HG02678 (cell line): ENCODE data around the gene MAPKAPK3.

Experiments
- ATAC-seq: cut with Tn5 transposase; IDR thresholded peaks from one replicate; pipeline ENCODE4 v1.9.1; 2021; ENCODE audit warnings: mild to moderate bottlenecking, moderate library complexity; ENCODE audit not compliant: unreplicated experiment

Gene MAPKAPK3

DNA sequence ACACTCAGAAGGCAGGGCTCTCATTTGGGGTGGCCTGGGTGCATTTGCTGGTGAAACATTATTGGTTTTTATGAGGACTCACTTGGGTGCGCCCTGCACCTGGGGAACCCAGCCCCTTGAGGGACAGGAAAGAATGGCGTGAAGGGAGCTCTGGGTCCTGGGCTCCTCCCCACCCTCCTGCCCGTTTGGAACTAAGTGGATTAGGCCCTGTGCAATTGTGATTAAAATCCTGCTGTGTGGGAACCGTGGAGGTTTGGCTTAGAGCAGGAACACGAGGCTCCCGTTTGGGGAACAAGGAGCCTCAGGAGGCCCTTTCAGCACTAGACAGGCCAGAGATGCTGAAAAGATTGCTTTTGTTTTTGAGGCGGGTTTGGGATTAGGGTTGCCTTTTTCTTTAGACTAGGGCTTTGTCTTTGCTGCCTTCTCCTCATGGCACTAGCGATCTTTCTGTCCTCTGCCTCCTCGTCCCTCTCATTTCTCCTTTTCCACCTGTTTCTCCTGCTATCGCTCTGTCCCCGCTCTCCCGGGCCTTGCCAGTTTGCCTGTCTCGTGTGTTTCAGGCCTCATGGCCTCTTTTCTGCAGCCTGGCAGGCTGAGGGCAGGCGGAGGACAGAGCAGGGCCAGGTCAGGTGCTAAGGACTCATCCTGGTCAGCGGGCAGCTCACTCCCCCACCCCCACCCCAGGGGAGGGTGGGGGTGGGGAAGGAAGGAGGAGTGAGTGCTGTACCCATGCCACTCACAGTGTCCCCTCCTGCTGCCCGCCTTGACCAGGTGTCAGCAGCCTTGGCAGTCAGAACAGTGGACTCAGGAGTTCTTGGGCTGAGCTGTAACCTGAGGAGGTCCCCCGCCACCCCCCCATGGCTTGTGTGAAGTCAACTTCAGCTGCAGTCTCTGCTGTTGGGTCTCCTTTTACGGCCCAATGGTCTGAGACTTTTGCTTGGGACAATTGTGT lies 8.6 kb downstream of the MAPKAPK3 start:
- no peak for ATAC-seq

DNA sequence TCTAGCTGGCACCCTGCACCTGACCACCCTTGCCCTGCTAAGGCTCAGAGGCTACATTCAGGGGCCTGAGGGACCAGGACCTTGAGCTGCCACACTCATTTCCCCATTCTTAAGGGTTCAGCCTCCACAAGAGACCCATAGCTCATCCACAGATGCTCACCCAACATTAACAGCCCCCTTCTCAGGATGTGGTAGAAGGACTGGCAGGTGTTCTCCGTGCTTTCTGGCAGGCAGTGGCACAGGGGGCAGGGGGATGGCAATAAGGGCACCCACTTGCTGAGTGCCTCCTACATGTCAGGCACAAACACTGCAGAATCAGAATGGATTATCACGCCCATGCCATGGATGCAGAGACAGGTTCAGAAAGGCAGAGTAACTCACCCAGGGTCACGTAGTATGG lies 9.4 kb downstream of the MAPKAPK3 start:
- no peak for ATAC-seq

GRCh38 chr3:50627407-50628051 lies 10.6 kb downstream of the MAPKAPK3 start:
- ATAC-seq, result no peak

- ATAC-seq, result no peak
These were observed 11.7 kb downstream of the MAPKAPK3 start for GRCh38 chr3:50628601-50629000.

DNA sequence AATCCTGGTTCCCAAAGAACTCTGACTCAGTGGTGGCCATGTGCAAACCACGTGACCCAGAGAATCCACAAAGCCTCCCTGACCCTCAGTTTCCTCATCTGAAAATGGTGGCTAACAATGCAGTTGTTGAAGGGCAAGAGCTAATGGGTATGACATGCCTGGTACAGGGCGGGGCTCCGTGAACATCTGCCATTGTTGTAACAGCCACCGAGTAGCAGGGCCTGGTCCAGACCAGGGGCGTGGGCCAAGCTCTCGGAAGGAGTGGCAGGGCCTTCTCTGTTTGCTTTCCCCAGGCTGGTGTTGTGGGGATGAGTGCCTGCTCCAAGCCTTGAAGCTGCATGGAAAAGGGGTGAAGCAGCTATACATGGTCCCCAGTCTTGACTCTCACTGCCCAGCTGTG lies 13.4 kb downstream of the MAPKAPK3 start:
- no peak for ATAC-seq

DNA sequence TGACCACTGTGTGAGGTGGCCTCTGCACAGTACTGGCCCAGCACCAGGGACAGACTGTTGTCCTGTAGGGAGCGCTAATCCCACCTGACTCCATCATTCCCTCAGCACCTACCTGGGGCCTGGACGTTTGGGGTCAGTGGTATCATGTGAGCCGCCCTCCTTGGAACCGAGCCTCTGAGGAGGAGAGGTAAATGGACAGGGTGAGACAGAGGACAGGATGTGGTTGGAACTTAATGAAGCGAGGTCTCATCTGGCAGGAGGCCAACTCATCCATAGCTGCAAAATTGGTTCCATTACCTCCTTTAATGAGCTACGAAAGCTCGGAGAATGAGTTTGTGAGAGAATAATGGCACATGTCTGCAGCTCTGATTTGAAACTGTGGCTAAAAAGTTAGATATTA lies 13.9 kb downstream of the MAPKAPK3 start:
- no peak for ATAC-seq

DNA sequence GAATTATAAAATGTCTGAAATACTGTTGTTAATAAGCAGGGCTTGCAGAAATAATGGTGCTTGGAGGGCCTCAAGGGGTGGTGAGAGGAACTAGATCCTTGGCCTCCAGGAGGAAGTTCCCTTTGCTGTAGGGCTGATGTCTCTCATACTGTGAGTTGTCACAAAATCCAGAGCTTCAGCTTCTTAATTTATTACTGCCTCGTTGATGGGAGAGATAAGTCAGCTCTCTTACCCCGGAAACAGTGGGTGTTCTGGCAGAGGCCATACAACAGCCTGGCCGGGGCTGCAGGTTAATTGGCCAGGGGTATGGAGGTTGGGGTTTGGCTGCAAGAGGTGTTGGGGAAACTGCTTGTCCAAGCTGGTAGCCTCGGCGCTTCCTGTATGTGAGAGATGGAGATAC lies 15.5 kb downstream of the MAPKAPK3 start:
- ATAC-seq, result no peak

- ATAC-seq, result no peak
These were observed 16.4 kb downstream of the MAPKAPK3 start for GRCh38 chr3:50633230-50633790.

DNA sequence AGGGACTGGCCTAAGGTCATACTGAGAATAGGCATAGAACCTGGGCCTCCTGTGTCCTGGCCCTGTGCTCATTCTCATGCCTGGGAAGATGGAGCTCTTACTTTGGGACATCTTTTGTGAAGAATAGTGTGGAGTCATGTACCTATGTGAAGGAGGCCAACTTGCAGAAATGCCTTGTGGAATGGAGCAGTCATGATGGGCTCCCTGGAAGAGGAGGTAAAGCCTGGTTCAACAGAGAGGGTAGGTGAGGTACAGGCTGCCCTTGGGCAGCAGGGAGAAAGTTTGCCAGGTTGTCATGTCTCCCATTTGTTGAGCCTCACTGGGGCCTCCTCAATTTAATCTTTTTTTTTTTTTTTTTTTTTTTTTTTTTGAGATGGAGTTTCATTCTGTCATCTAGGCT lies 18.1 kb downstream of the MAPKAPK3 start:
- ATAC-seq, result no peak

GRCh38 chr3:50637011-50637410 lies 20.1 kb downstream of the MAPKAPK3 start:
- ATAC-seq, result no peak

DNA sequence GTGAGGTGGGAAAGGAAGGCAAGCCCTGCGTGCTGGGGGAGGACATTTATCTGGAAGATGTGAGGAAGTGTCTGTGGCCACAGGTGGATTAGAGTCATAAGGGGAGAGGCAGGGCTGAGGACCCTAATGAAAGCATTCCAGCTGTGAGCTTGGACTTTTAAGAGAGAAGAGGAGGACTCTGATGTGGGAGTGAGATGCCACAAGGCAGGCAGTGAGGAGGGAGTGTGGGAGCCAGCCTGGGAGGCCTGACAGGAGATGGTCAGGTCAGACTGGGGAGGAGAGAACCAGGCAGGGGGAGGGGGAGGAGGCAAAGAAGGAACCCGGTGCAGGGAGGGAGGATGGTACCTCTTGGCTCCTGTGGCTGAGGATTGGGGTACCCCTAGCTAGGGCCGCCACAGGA lies 21.0 kb downstream of the MAPKAPK3 start:
- ATAC-seq, result no peak

DNA sequence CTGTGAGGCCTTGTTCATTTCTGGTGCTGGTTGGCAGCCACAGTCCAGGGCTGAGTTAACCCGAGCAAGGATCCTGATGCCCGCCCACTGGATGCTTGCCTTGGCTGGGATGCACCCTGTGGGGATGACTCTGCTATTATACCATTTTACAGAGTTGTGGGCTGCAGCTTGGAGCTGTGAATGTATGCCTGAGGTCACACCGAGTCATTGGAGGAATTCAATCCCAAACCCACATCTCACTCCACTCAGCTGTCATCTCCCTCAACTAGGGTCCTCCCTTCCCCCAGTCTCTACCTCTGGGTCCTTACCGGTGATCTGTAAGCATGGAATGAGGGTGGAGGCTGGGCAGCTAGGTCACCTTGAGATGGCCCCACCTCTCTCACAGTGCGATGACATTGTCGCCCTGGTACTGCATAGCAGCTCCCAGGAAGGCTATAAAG lies 22.1 kb downstream of the MAPKAPK3 start:
- no peak for ATAC-seq

DNA sequence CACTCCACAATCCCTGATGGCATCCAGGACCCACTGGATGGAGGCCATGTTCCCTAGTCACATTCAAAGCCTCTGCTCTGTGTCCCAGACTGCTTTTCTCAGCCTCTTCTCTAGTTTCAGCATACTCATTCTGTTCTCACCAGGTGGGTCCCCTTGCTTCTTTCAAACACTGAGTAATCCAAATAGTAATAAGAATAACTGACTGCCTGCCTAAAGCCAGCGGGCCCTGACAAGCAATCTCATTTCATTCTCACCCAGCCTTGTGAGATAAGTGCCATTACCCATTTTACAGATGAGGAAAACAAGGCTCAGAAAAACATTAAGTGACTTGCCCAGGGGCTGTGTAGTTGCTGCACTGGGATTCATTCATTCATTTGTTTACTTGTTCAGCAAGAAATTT lies 25.4 kb downstream of the MAPKAPK3 start:
- no peak for ATAC-seq

GRCh38 chr3:50644561-50644960 lies 27.6 kb downstream of the MAPKAPK3 start:
- ATAC-seq, result no peak

GRCh38 chr3:50645378-50645777 lies 28.4 kb downstream of the MAPKAPK3 start:
- ATAC-seq, result no peak

- ATAC-seq, result no peak
These were observed 31.4 kb downstream of the MAPKAPK3 start for GRCh38 chr3:50648313-50648712.

DNA sequence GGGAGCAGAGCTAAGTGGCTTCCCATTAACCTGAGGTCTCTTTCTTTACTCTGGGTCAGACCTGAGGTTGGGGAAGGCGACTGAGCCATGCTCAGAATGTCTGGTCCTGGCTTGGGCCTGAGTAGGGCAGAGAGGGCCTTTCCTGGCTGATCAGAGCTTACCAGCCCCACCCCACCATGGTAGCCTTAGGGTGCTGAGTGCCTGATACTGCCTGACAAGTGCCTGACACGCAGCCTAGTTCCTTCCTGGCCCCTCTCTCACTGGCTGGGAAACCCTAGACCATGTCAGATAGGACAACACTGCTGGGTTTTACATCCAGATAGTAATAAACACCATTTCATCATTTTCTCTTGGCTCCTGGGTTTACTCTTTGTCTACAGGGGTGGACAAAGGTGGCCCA lies 32.0 kb downstream of the MAPKAPK3 start:
- no peak for ATAC-seq

DNA sequence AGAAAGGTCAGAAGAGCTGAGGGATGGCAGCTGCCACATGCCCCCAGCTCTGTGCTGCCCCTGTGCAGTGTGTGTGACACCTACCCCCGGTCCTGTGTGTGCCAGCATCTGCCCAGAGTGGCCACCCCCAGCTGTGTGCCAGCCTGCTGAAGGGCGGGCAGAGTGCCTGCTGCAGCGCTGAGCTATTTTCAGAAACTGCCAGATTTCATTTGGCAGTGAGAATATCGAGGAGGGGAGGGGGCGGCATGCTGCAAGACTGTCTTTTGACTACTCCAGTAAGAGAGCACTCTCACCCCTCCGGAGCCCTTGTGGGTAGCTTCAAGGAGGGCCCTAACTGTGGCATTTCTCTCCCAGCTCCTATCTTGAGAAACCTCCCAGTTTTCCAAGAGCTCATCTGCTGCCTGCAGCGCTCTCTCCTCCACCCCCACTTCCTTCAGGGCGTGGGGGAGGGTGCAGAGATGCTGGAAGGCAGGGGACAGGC lies 32.5 kb downstream of the MAPKAPK3 start:
- ATAC-seq, result no peak

GRCh38 chr3:50650018-50650417 lies 33.1 kb downstream of the MAPKAPK3 start:
- ATAC-seq, result no peak

- no peak for ATAC-seq
These were observed 34.5 kb downstream of the MAPKAPK3 start for GRCh38 chr3:50651445-50651844.

DNA sequence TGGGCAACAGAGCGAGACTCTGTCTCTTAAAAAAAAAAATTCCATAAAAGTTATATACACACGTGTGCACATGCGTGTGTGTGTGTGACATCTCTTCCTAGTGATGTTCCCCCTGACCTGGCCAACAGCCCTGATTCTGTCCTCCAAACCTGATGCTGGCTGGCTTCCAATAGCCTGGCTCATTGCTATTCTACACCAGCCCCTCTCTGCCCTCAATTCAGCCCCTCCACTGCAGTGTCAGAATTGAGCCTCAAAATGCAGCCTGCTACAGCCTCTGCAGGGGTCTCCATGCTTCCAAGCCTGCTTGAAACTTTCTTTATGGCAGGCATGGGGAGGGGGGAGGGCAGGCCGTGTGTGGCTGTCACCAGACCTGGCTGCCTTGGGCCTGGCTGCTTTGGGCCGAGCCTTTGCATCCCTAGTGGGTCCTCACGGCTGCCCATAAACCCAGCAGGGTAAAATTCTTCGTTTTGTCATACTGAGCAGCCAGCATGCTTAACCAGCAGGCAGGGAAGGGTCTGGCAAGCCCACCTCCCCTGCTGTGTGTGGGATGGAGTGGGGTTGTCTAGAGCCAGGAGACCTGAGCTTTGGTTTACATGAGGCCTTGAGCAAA lies 35.1 kb downstream of the MAPKAPK3 start:
- ATAC-seq, result no peak
